ENCODE results near the gene CTDP1.

Gene CTDP1

DNA sequence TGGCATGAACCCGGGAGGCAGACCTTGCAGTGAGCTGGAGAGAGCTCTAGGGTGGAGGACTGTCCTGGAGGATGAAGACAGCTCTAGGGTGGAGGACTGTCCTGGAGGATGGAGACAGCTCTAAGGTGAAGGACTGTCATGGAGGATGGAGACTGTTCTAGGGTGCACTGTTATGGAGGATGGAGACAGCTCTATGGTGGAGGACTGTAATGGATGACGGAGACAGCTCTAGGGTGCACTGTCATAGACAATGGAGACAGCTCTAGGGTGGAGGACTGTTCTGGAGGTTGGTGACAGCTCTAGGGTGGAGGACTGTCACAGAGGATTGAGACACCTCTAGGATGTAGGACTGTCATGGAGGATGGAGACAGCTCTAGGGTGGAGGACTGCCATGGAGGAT lies 97.1 kb downstream of the CTDP1 start:
- in situ Hi-C loops (cut with HindIII; ENCODE audit: low sequenced_read_pairs): no loop called here

DNA sequence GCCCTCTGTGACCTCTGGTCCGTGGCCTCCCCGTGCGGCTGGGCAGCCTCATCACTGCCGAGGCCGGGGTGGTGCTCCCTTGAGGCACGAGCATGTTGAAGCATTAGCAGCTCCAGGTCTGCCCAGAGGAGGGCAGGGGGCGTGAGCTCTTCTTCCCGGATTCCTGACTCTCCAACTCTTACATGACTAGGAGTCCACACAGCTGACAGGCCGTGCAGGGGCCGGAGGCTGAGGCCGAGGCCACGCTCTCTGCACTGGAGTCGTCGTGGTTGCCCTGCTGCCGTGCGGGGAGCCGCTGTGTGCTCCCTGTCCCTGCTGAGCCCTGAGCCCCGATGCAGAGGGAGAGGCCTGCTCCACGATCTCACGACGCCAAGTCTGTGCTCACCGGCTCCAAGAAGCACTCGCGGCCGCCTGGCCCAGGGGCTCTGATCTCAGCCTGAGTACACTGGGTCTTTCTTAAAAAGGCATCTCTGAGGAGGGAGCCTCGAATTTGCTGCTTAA lies 98.7 kb downstream of the CTDP1 start:
- in situ Hi-C loops (cut with HindIII; ENCODE audit: low sequenced_read_pairs): no loop called here

DNA sequence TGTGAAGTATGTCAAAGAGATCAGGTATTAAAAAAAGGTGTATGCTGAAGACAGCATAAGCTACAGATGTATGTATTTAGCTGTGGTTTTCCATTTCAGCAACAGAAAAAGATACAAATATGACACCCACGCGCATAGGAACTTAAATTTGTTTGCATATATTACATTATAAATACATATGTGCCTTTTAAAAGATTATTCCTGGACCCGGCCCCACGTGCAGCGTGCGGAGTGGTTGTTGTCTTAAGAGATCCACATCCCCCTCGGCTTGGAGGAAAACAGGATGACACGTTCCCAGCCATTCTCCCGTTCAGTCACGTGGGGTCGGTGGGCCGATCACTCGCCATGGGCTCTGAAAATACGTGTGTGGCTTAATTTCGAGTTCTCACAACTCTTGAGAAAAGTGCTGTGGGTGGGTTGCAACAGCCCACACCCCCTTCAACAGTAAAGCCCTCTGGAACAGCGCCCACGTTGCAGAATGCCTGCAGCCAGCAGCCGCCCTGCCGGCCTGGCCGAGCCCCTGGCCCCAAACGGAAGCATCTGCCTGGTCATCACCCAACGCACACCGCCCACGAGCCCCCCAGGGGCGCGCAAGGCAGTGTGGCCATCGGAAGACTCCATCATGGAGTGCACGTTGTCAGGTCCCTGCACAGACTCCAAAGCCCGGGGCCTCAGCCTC lies 99.6 kb downstream of the CTDP1 start:
- in situ Hi-C loops (cut with HindIII; ENCODE audit: low sequenced_read_pairs): no loop called here

DNA sequence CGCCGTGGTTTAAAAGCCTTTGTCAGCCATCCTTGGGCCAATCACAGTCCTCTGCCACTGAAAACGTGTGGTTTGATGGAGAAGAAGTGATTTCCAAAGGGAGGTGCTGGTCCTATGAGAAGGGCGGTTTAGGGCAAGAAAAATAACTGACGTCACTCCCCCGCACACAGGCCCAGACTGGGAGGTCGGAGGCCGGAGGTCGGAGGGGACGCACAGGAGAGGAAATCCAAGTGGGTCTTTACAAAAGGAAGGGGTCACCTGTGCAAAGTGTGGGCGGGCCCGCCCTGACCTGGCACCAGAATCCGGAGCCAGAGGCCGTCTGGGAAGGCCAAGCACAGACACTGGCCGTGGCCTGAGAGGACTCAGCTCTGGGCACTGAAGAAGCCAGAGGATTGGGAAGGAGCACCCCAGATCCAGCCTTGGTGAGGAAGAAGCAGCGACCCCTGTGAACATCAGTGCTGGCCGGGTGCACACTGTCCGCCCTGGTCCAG lies 100.1 kb downstream of the CTDP1 start:
- in situ Hi-C loops (cut with HindIII; ENCODE audit: low sequenced_read_pairs): no loop called here

DNA sequence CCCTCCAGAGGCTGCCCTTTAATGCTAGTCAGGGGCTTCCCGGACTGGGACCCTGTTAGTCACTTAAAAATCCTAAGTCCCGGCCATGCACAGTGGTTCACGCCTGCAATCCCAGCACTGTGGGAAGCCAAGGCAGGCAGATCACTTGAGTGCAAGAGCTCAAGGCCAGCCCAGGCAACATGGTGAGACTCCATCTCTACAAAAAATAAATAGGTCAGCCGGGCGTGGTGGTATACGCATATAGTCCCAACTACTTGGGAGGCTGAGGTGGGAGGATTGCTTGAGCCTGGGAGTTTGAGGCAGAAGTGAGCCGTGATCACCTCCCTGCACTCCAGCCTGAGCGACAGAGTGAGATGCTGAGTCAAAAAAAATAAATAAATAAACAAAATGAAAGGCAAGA lies 100.9 kb downstream of the CTDP1 start:
- in situ Hi-C loops (cut with HindIII; ENCODE audit: low sequenced_read_pairs): no loop called here

DNA sequence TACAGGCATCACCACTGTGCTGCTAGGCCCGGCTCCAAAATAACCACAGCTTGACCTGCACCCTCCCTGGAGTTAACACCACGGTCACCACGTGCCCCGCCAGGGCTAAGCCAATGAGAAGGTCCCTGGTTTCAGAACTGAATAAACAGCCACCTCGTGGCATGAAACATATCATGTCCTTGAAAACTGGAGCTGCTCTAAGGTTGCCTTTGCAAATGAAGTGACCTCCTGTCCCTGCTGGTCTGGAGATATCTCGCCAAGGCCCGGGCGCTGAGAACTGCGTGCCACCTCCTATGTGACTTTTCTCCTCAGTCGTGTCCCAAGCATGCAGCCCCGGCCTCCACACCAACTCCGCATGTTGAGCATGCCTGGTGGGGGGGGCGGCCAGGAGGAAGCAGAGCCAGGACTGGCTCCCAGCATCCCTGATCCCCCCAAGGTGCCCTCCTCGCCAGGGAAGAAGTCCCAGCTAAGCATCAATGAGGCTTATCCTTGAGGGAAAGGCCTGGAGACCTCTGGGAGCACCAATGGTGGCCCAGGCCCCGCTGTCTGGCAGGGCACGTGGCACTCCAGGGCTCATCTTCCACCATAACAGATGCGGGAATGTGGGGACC lies 101.8 kb downstream of the CTDP1 start:
- in situ Hi-C loops (cut with HindIII; ENCODE audit: low sequenced_read_pairs): no loop called here

DNA sequence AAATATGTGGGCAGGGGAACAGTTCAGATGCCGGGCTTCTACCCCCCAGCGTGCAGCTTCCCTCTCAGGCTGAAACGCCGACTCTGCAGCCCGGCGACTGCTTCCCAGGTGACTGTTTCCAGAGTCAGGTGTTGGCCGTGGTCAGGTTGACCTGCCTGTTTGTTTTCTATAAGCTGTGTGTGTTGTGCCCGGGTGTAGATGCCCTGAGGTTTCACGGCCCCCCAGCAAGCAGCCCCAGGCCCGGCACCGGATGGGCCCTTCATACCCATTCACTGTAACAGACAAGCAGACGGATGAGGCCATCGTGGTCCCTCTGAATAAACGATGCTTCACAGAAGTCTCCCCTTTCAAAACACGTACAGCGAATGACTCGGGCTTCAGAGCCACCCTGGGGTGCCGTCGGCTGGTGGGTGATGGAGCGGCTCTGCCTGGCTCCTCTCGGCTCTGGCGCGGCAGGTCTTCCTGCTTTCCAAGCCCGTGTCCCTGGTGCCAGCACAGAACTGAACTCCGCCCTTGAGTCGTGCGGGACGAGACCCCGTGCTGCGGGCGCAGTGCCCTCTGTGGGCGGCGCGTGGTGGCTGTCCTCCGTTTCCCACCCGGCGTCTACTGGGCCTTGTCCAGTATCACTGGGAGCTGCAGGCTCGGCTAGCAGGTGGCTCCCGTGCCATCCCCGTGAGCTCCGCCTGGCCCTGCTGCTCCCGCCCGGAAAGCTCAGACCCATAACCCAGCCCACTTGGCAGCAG lies 103.1 kb downstream of the CTDP1 start:
- in situ Hi-C loops (cut with HindIII; ENCODE audit: low sequenced_read_pairs): no loop called here

DNA sequence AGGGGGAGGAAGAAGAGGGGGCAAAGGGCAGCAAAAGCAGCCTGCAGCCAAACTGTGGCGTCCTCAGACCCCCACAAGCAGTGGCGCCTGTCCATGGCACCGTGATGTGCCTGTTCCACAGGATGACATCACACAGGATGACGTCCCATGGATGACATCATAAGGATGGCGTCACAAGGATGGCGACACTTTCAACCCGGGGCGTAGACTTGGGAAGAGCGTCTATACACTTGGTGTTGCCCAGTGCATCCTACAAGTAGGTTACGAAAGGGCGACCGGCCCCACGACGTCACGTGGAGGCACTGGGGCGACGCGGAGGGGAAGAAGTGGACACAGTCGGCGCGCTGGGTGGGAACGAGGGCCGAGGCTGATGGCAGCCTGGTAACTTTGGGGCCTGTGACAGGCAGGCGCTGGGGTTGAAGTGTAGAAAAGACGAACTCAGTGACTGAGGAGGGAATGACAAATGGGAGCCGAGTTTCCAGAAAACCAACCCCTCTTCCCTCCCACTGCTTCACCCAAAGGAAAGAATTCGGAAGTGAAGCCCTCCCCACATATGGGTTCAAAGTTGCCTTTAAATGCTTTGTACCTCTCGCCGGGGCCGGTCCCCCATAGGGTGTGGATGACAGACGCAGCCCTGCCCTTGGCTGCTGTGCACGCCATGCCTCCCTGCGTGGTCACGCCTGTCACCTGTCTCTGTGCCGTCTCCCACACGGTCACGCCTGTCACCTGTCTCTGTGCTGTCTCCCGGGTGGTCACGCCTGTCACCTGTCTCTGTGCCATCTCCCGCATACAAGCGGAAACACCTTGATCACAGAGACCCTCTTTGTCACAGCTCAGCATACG lies 104.7 kb downstream of the CTDP1 start:
- in situ Hi-C loops (cut with HindIII; ENCODE audit: low sequenced_read_pairs): no loop called here

DNA sequence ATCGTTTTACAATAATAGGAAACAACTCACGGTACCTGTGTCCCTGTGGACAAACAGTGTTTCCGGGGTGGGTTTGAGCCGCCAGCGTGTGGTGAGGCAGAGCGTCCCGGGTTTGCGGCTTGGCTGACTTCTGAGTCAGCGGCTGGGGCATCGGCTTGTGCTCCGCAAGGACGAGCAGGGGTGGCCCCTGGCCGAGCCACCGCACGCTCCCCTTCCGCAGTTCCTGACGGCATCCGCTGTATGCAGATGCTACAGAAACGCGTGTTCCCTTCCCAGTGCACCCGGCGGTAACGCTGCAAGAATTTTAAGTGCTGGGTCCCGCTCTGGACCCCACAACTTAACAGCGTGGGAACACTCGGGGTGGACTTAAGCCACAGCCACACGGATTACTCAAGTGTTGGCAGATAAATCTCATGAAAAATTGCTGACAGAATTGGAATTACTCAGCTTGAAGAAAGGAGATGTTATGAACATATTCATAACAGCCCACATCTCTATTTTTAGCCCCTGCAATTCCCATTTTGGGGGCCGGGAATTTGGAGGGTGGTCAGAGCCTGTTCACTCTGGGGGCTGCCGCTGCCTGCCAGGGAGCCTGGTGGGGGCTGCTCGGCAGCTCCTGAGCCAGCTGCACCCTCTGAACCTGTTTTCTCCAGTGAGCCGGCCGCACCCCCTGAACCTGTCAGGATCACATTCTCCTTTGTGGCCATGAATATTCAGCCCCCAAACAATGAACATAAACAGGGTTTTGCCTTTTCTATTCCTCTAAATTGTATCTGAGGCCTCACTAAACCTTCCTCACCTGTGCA lies 105.6 kb downstream of the CTDP1 start:
- in situ Hi-C loops (cut with HindIII; ENCODE audit: low sequenced_read_pairs): no loop called here

DNA sequence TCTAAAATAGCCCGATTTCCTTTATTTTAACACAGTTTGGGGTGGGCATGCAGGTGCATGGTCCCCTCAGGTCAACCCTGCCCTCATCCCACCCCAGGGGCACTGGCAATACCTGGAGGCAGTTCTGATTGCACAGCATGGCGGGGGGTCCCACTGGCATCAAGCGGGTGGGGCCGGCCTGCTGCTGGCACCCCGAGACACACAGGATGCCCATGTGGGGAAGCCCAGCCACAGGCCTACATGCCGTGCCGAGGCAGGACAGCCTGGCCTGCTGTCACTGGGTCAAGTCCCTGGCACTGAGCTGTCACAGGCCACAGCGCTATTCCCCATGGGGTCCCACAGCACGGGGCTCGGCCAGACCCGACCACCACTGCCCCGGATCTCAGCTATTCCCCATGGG lies 106.2 kb downstream of the CTDP1 start:
- in situ Hi-C loops (cut with HindIII; ENCODE audit: low sequenced_read_pairs): no loop called here

DNA sequence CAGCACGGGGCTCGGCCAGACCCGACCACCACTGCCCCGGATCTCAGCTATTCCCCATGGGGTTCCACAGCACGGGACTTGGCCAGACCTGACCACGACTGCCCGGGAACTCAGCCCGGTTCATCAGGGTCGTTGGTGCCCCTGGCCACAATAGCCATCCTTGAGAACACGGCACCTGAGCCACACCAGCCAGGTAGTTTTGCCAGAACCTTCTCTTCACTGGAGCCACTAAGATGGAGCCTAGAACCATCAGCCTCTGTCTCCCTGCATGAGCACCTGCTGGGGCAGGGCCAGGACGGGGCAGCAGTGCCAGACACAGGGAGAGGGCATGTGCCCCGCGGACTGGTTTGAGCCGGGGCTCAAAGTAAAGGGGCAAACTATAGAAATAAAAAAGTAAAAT lies 106.7 kb downstream of the CTDP1 start:
- in situ Hi-C loops (cut with HindIII; ENCODE audit: low sequenced_read_pairs): no loop called here

DNA sequence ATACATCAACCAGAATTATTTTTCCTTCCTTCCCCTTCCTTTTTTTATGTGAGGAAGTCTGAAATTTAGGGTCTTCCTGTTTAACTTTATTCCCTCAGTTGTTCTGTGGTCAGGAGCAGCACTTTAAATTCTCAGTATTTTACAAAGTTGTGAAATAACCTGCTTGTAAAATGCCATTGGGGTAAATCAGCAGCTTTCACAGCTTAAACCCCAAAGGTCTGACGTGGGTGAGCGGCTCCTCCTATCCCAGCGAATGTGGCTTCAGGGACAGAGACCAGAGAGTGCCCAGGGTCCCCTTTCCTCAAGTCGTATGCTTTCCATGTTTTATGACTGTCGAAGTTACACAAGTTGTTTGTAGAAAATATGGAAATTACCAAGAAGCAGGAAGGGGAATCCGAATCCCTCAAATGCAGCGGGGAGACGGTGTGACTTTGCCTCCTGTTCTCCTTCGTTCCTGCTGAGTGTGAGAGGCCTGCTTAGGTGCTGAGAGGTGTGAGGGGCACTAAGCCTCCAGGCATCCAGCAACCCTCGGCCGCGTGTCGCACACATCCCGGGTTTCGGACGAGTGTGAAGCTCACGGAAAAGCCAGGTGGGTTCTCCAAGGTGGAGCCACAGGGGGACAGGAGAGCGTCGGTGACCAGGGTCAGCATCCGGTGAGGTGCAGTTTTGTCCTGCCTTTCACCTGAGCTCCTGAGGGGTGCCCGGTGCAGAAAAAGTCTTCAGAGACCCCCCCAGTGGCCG lies 107.4 kb downstream of the CTDP1 start:
- in situ Hi-C loops (cut with HindIII; ENCODE audit: low sequenced_read_pairs): no loop called here

DNA sequence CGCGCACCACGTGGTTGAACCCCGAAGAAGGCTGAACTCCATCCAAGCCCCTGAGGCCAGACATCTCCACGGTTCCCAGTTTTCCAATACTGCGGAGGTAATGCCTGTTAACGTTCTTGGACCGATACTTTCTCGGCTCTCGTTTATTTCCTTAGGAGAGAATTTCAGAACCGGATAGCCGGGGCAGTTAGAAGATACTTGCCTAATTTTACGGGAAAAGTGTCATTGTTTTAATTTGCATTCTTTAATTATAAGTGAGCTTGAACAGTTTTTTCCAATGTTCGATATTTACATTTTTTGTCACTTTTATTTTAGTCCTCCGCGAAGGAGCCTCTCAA lies 107.9 kb downstream of the CTDP1 start:
- in situ Hi-C loops (cut with HindIII; ENCODE audit: low sequenced_read_pairs): no loop called here

DNA sequence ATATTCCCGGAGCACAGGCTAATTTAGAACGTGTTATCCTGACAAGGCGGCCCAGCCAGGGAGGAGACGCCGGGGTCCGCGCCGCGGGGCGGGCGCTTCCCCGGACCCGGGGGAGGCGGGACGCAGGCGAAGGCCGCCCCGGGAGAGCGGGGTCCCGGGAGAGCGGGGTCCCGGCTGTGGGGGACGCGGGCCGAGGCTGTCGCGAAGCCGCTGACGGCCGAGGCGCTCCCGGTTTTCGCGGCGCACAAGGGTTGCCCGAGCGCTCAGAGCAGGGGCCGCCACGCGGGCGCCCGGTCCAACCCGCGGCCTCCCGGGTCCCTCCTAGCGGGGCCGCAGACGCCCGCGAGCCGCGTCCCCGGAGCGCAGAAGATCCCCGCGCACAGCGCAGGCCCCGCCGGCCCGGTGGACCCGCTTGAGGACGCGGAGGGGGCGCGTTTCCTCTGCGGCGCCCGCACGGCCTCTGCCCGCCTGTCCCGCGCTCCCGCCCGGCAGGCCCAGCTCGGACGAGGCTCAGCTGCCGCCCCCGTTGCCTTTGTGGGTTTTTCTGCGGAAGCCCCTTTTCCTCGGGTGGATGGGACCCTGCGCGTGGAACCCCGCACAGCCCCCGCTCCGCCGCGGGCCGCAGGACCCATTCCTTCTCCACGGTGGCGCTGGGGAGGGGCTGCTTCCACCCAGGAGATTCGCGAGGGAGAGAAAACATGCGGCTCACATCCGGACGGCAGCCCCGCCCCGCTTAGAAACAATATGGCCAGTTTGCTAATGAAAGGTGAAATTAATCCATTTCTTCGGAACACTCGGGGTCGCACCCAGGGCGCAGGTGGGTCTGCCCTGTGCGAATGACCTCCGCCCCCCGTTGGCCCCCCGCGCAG lies 108.5 kb downstream of the CTDP1 start:
- in situ Hi-C loops (cut with HindIII; ENCODE audit: low sequenced_read_pairs): no loop called here

DNA sequence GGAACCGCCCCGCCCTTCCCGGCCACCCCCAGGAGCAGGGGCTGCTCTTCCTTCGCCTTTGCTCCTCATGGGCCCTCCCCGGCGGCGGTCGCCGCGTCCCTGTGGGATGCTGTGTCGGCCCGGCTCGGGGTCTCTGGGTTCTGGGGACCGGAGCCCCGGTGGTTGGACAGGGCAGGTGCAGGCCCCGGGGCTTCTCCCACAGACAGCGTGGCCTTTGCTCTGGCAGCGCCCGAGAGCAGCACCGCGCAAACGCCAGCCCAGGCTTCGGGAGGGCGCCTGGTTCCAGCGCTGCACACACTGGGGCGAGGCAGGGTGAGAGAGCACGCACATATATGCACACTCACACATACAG lies 109.1 kb downstream of the CTDP1 start:
- in situ Hi-C loops (cut with HindIII; ENCODE audit: low sequenced_read_pairs): no loop called here

DNA sequence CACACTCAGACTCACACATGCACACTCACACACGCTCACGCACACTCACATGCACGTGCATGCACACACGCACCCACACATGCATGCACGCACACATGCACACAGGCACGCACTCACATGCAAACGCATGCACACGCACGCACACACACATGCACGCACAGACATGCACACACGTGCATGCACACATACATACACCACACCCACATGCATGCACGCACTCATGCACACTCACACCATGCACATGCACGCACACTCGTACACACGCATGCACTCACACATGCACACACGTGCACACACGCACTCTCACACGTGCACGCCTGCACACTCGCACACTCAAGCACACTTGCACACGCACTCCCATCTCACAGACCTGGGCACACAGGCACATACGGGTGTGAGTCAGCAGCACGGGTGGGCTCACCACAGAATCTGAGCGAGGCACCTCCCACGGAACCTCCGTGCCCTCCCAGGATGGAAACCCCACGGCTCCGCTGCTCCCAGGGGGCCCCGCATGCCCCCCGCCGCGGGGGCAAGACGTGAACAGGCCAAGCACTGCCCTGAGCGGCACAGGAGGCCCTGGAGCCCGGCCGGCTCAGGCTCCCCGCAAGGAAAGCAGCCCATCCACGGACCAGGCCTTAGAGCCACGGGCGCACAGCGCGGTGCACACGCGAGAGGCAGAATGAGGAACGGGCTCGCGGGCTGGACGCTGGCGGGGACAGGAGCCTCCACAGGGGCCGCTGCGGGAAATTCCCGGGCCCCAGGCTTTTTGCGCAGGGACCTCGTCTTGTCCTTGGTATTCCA lies 109.7 kb downstream of the CTDP1 start:
- in situ Hi-C loops (cut with HindIII; ENCODE audit: low sequenced_read_pairs): no loop called here

DNA sequence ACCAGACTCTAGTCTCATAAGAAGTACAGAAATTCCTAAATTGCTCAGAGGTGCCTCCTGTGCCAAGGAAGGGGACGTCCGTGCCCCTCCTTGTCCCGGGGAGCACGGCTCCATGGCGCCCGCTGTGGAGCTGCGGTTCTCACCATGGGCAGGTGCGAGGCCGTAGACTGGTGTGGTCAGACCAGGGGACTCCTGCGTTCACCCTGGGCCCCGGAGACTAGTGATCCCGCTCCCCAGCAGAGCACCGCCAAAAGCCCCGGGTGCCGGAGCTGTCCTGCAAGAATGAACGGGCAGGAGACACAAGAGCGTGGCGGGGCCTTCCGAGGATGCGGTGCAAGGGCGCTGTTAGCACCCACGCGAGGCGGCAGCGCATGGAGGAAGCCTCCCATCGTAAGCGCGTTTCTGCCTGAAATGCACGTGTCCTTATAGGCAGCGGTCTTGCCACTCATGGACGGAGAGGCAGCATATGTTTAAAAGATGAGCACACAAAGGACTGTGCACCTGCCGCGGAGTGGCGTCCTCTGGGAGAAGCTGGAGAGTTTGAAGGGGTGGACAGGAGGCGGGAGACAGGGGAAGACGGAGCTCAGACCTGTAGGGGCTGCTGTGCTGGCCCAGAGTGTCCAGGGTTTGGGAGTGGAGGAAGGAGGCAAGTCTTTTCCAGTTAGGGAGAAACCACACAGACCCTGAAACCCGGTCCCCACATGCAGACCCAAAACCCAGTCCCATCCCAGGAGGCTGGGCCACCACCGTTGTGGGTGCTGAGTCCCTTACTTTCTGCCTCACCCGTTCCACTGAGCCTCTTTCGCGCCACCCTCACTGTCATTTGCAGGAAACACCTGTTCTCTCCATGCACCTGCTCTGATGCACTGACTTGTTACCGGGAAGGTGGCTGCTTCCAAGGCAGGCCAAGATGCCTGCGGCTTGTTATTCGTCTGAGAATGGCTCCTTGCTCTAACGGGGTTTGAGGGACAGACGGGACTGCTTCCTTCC lies 110.6 kb downstream of the CTDP1 start:
- in situ Hi-C loops (cut with HindIII; ENCODE audit: low sequenced_read_pairs): no loop called here

Data from DLD1 (cell line).